Activated CD4-positive, alpha-beta T cell treated with anti-CD3 and anti-CD28 coated beads for 36 hours (primary cell): ENCODE data around the gene CACNA1B. TPM values are rescaled to one million over a fixed set of nuclear protein-coding genes. Genes with fewer than 3 reads are reported as not detected.
"Not testable (repeated sequence)": the region's sequence is repeated elsewhere in the genome, so short reads cannot be mapped to it uniquely, and the experiment has no call there.

ENCODE experiments used
- ATAC-seq: fragments of 200-7000 bp; cut with Tn5 transposase; one replicate; pipeline ENCODE4 v1.10.0; 2021; ENCODE audit warnings: mild to moderate bottlenecking, moderate library complexity
- CTCF ChIA-PET: fragments of 350-600 bp; sonication (Branson Sonifier 250); formaldehyde crosslinking; loops from one replicate; lab custom pipeline; 2021; ENCODE audit warnings: antibody characterized with exemption; lab: Charles Lee
- POLR2A ChIA-PET: fragments of 350-600 bp; sonication (Branson Sonifier 250); formaldehyde crosslinking; loops from one replicate; lab custom pipeline; 2021; ENCODE audit warnings: antibody characterized with exemption, inconsistent platforms; lab: Charles Lee
- DNase-seq: peaks from one replicate; pipeline ENCODE4 v3.0.0-alpha.2; 2020
- H3K27ac Mint-ChIP-seq: one replicate; pipeline ENCODE4 v1.8.0; 2021; ENCODE audit warnings: mixed read lengths
- H3K27me3 Mint-ChIP-seq: one replicate; pipeline ENCODE4 v1.8.0; 2021; ENCODE audit warnings: mixed read lengths
- H3K36me3 Mint-ChIP-seq: one replicate; pipeline ENCODE4 v1.8.0; 2021; ENCODE audit warnings: low read depth, mixed read lengths
- H3K4me1 Mint-ChIP-seq: one replicate; pipeline ENCODE4 v1.8.0; 2021; ENCODE audit warnings: mixed read lengths
- H3K4me3 Mint-ChIP-seq: one replicate; pipeline ENCODE4 v1.8.0; 2021; ENCODE audit warnings: mild to moderate bottlenecking, moderate library complexity, mixed read lengths
- H3K9me3 Mint-ChIP-seq: one replicate; pipeline ENCODE4 v1.8.0; 2021; ENCODE audit warnings: low read depth, mixed read lengths
- intact Hi-C, 2 experiments: fragments of 100-400 bp; cut with DNase I in 1 of 2; cut with micrococcal nuclease in 1 of 2; formaldehyde crosslinking; loops; one replicate each; pipeline versions ENCODE4 v1.14.2 to v1.15.1; 2022 to 2024; cut with DNase I, micrococcal nuclease
- total RNA-seq, 2 experiments: library from RNA; stranded (reverse); gene quantifications; one replicate each; pipeline ENCODE4 v1.2.3, GENCODE V29; 2021

The CACNA1B gene
- total RNA-seq, 2 experiments from 2014 or later = 0.05 to 0.07 TPM

GRCh38 chr9:138080979-138081378 is 203.4 kb downstream of the CACNA1B start:
- ChIA-PET POLR2A (no interaction called here), CTCF (no interaction called here)
- H3K27me3 Mint-ChIP-seq = peaks cover 19% of the 10 kb centered on the region
- no peak for DNase-seq
- no peak overlapping the region for H3K27ac Mint-ChIP-seq
- intact Hi-C loops = no loop called here
- H3K4me1 Mint-ChIP-seq = no peaks in the 10 kb centered on the region
- ATAC-seq = no peak
- no peaks in the 10 kb centered on the region for H3K36me3 Mint-ChIP-seq
- H3K9me3 Mint-ChIP-seq = peaks cover 9% of the 10 kb centered on the region
- H3K4me3 Mint-ChIP-seq = no peak overlapping the region

DNA sequence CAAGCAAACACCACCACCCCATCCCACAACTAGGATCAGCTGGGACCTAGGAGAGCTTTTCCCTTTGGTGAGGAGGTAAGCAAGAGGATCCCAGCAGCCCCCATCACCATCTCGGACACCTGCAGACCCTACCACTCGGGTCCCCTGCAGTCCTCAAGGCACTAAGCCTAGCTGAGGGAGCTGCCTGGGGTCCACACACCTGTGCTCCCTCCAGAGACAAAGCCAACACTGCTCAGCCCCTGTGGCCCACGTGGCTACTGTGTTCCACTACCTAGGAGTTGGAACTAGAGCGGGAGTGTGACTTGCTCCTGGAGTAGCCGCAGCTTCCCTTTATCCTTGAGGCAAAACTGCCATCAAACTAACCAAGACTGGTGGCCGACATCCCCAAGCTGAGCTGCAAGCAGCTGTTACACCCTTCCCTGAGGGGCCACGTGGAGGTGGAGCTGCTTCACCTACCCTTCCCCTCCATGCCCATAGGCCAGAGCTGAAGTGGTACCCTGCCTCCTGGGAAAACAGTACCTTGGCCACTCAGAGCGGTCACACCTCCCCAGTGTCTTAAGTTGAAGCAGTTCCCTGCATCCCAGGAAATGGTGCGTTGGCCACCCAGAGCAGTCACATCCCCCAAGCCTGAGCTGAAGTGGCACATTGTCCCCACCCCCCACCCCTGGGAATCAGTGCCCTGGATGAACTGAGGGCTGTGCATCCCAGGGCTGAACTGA is 205.5 kb downstream of the CACNA1B start:
- no peak overlapping the region for H3K4me3 Mint-ChIP-seq
- H3K4me1 Mint-ChIP-seq = no peaks in the 10 kb centered on the region
- ChIA-PET CTCF (no interaction called here), POLR2A (no interaction called here)
- H3K9me3 Mint-ChIP-seq = peaks cover 9% of the 10 kb centered on the region
- ATAC-seq = no peak
- H3K27me3 Mint-ChIP-seq = peaks cover 18% of the 10 kb centered on the region
- intact Hi-C loops = no loop called here
- no peak overlapping the region for H3K27ac Mint-ChIP-seq
- no peaks in the 10 kb centered on the region for H3K36me3 Mint-ChIP-seq
- DNase-seq = no peak

- Mint-ChIP-seq H3K9me3 (peaks cover 9% of the 10 kb centered on the region), H3K4me1 (no peaks in the 10 kb centered on the region), H3K4me3 (no peak overlapping the region), H3K36me3 (no peaks in the 10 kb centered on the region), H3K27ac (no peak overlapping the region), H3K27me3 (peaks cover 12% of the 10 kb centered on the region)
- intact Hi-C loops = no loop called here
- no peak for ATAC-seq
- no peak for DNase-seq
- POLR2A ChIA-PET = no interaction called here
- CTCF ChIA-PET = no interaction called here
Measured at GRCh38 chr9:138083873-138084272, 206.3 kb downstream of the CACNA1B start.

DNA sequence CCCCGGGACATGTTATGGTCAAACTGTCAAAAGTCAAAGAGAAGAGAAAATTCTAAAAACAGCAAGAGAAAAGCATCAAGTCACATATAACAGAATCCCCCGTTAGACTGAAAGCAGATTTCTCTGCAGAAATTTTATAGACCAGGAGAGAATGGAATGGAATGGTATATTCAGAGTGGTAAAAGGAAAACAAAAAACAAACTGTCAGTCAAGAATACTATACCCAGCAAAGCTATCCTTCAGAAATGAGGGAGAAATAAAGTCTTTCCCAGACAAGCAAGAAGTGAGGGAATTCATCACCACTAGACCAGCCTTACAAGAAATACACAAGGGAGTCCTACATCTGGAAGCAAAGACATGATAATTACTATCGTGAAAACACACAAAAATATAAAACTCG is 208.0 kb downstream of the CACNA1B start:
- Mint-ChIP-seq H3K4me3 (no peak overlapping the region), H3K27me3 (peaks cover 7% of the 10 kb centered on the region), H3K4me1 (no peaks in the 10 kb centered on the region), H3K9me3 (peaks cover 9% of the 10 kb centered on the region), H3K36me3 (no peaks in the 10 kb centered on the region), H3K27ac (no peak overlapping the region)
- intact Hi-C loops = no loop called here
- DNase-seq (no peak), ATAC-seq (no peak)
- CTCF ChIA-PET = no interaction called here
- POLR2A ChIA-PET = no interaction called here

- H3K9me3 Mint-ChIP-seq, POLR2A ChIA-PET, CTCF ChIA-PET, ATAC-seq, H3K4me1 Mint-ChIP-seq, H3K36me3 Mint-ChIP-seq, intact Hi-C loops, H3K27me3 Mint-ChIP-seq, DNase-seq, H3K4me3 Mint-ChIP-seq: not testable (repeated sequence)
- H3K27ac Mint-ChIP-seq = peak overlapping the region; percentile 5
Measured at GRCh38 chr9:138092057-138092456, 214.5 kb downstream of the CACNA1B start.

DNA sequence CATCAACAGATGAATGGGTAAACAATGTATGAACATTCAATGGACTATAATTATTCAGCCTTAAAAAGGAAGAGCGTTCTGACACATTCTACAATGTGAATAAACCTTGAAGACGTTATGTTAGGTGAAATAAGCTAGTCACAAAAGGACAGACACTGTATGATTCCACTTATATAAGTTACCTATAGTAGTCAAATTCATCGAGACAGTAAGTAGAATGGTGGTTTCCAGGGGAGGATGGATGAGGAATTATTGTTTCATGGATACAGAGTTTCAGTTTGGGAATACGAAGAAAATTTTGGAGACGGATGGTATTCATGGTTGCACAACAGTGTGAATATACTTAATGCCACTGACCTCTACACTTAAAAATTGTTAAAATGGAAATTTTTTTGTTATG is 216.4 kb downstream of the CACNA1B start:
- ChIA-PET CTCF (no interaction called here), POLR2A (no interaction called here)
- H3K4me1 Mint-ChIP-seq = no peaks in the 10 kb centered on the region
- no peaks in the 10 kb centered on the region for H3K36me3 Mint-ChIP-seq
- ATAC-seq (no peak), DNase-seq (no peak)
- intact Hi-C loops = no loop called here
- H3K27me3 Mint-ChIP-seq = peaks cover 2% of the 10 kb centered on the region
- H3K9me3 Mint-ChIP-seq = no peaks in the 10 kb centered on the region
- no peak overlapping the region for H3K4me3 Mint-ChIP-seq
- H3K27ac Mint-ChIP-seq = no peak overlapping the region

- intact Hi-C loops = no loop called here
- POLR2A ChIA-PET = no interaction called here
- Mint-ChIP-seq H3K36me3 (no peaks in the 10 kb centered on the region), H3K4me3 (no peak overlapping the region), H3K9me3 (no peaks in the 10 kb centered on the region), H3K27ac (no peak overlapping the region), H3K27me3 (no peaks in the 10 kb centered on the region), H3K4me1 (no peaks in the 10 kb centered on the region)
- CTCF ChIA-PET = no interaction called here
- no peak for ATAC-seq
- DNase-seq = no peak
Measured at GRCh38 chr9:138095813-138096518, 218.4 kb downstream of the CACNA1B start.

- H3K27ac Mint-ChIP-seq = no peak overlapping the region
- no peaks in the 10 kb centered on the region for H3K36me3 Mint-ChIP-seq
- H3K4me1 Mint-ChIP-seq = no peaks in the 10 kb centered on the region
- DNase-seq = no peak
- no peak overlapping the region for H3K4me3 Mint-ChIP-seq
- POLR2A ChIA-PET = no interaction called here
- H3K9me3 Mint-ChIP-seq = no peaks in the 10 kb centered on the region
- ATAC-seq = no peak
- CTCF ChIA-PET = no interaction called here
- intact Hi-C loops = no loop called here
- H3K27me3 Mint-ChIP-seq = no peaks in the 10 kb centered on the region
Measured at GRCh38 chr9:138096519-138096845, 218.9 kb downstream of the CACNA1B start.

- DNase-seq = no peak
- Mint-ChIP-seq H3K9me3 (no peaks in the 10 kb centered on the region), H3K4me1 (no peaks in the 10 kb centered on the region), H3K27ac (no peak overlapping the region), H3K36me3 (no peaks in the 10 kb centered on the region), H3K27me3 (no peaks in the 10 kb centered on the region), H3K4me3 (no peak overlapping the region)
- ATAC-seq = no peak
- intact Hi-C loops = no loop called here
- POLR2A ChIA-PET = no interaction called here
- CTCF ChIA-PET = no interaction called here
Measured at GRCh38 chr9:138097501-138097991, 220.0 kb downstream of the CACNA1B start.

- no peak overlapping the region for H3K4me3 Mint-ChIP-seq
- H3K27me3 Mint-ChIP-seq = no peaks in the 10 kb centered on the region
- CTCF ChIA-PET = no interaction called here
- no peaks in the 10 kb centered on the region for H3K4me1 Mint-ChIP-seq
- DNase-seq = no peak
- no peaks in the 10 kb centered on the region for H3K36me3 Mint-ChIP-seq
- no peaks in the 10 kb centered on the region for H3K9me3 Mint-ChIP-seq
- ATAC-seq = no peak
- POLR2A ChIA-PET = no interaction called here
- intact Hi-C loops = no loop called here
- H3K27ac Mint-ChIP-seq = no peak overlapping the region
Measured at GRCh38 chr9:138098116-138098907, 220.7 kb downstream of the CACNA1B start.

DNA sequence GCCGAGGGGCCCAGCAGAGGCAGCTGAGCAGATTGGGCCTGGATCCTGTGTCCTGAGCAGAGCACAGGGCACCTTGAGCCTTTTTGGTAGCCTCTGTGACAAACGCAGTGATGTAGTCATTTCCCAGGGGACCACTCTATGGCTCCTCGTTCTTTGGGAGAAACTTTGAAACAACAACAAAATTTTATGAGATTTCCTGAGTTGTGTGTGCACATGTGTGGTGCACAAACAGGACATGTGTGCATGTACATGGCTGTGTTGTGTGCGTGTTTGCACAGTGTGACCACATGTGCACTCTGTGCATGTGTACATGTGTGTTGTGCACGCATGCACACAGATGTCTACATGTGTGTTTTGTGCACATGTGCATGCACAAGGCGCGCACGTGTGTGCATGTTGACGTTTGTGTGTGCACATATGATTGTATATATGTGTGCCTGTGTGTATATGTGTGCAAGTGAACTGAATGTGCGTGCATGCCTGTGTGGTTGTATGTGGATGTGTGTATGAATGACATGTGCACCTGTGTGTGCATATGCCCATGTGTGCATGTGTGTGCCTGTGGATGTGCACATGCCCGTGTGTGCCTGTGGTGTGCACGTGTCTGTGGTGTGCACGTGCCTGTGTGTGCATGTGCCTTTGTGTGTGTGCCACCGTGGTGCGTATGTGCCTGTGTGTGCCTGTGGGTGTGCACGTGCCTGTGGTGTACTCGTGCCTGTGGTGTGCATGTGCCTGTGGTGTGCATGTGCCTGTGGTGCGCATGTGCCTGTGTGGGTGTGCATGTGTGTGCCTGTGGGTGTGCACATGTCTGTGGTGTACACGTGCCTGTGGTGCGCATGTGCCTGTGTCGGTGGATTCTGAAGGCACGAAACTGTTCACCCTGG is 221.6 kb downstream of the CACNA1B start:
- no peaks in the 10 kb centered on the region for H3K9me3 Mint-ChIP-seq
- intact Hi-C loops = no loop called here
- DNase-seq (no peak), ATAC-seq (no peak)
- H3K27me3 Mint-ChIP-seq = no peaks in the 10 kb centered on the region
- ChIA-PET CTCF (no interaction called here), POLR2A (no interaction called here)
- no peaks in the 10 kb centered on the region for H3K36me3 Mint-ChIP-seq
- no peak overlapping the region for H3K27ac Mint-ChIP-seq
- H3K4me1 Mint-ChIP-seq = no peaks in the 10 kb centered on the region
- no peak overlapping the region for H3K4me3 Mint-ChIP-seq
